Hematopoietic multipotent progenitor cell (in vitro differentiated cells): Measurements from ENCODE around the gene PLBD1. TPM values are rescaled to one million over a fixed set of nuclear protein-coding genes. Genes with fewer than 3 reads are reported as not detected.

Experiments
- DNase-seq, 3 donors: peaks; one replicate each; pipeline ENCODE4 v3.0.0-alpha.2; 2011 to 2015; ENCODE audit warnings: low read depth in 2 of 3, low spot score in 2 of 3
- small RNA-seq: library from RNA; depleted of rRNA; stranded (forward); fragments of <200 nt; gene quantifications from one replicate; pipeline ENCODE3, GENCODE V24; 2012
- total RNA-seq: library from RNA; depleted of rRNA; stranded (reverse); fragments of >200 nt; gene quantifications from one replicate; pipeline ENCODE4 v1.2.3, GENCODE V29; 2012

PLBD1 gene
- total RNA-seq, 1 donor: 1.1 TPM

DNA sequence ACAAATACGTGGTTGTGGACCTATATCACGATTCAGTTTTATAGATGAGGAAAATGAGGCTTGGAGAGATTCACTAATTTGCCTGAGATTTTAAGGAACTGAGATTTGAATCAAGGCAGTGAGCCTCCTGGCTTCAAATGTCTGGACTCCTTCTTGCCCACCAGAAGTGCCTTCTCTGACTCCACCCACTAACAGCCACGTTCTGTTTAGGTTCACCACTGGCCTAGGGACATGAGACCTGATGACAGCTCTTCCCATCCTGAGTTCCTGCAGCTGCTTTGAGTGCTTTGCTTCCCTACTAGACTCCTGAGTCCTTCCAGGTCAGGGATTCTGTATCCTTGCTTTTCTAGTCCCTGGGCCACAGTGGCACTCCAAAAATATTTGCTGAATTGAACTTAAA is 57.1 kb downstream of the PLBD1 start:
- no peak for DNase-seq

GRCh38 chr12:14505626-14506596 is 61.8 kb downstream of the PLBD1 start:
- no peak for DNase-seq

GRCh38 chr12:14495326-14495725 is 72.4 kb downstream of the PLBD1 start:
- no peak for DNase-seq

DNA sequence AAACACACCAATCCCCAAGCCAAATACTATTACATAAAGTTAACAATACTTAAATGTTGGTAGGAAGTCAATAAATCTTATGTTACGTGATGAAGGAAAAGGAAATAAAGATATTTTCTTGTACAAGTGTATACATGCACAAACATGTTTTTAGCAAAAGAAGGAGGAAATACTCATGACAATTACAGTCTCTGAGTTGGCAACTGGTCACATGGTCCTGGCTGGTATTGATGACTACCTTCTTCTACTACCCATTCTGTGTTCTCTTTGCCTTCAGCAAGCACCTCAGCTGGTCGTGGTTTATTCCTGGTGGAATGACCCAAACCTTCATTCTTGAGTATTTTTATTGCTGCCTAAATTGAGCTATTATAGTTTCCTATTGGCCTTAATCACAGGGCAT is 84.8 kb downstream of the PLBD1 start:
- DNase-seq: no peak

DNA sequence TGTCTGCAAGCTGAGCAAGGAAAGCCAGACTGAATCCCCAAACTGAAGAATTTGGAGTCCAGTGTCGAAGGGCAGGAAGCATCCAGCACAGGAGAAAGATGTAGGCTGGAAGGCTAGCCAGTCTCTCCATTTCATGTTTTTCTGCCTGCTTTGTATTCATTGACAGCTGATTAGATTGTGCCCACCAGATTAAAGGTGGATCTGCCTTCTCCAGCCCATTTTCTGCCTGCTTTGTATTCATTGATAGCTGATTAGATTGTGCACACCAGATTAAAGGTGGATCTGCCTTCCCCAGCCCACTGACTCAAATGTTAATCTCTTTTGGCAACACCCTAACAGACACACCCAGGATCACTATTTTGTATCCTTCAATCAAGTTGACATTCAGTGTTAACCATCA is 85.3 kb downstream of the PLBD1 start:
- no peak for DNase-seq

DNA sequence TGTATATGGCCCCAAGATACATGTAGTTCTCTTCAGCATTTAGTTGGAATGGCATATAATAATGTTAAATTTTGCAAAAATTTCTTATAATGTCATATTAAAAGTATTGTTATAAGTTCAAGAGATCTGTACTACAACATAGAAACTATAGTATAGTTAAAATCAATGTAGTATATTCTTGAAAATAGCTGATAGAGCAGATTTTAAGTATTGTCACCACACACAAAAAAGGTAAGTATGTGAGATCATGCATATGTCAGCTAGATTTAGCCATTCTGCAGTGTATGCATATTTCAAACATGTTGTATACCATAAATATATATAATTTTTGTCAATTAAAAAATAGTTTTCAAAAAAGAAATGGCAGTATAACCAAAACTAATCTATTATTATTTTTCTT is 86.5 kb downstream of the PLBD1 start:
- DNase-seq: no peak

DNA sequence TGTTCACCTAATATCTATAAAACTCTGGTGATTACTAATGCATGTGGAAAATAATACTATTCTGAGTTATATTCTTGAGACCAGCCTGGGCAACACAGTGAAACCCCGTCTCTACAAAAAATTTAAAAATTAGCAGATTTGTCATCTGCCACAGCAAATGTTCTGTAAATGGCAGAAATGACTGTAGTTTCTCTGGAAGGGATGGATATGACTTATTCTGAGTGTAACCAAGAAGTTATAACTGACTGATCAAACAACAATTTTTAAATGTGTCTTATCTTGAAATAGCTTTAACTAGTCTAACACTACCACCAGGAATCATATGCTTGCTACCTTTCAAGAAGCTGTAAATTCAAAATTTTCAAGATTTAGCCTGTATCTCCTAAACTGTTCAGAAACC is 88.7 kb downstream of the PLBD1 start:
- DNase-seq: no peak

GRCh38 chr12:14473707-14474287 is 93.9 kb downstream of the PLBD1 start:
- peak in 2 of 3 donors; percentile 6 to 62 for DNase-seq

- DNase-seq: no peak
Observed at GRCh38 chr12:14471497-14471896, 96.2 kb downstream of the PLBD1 start.

DNA sequence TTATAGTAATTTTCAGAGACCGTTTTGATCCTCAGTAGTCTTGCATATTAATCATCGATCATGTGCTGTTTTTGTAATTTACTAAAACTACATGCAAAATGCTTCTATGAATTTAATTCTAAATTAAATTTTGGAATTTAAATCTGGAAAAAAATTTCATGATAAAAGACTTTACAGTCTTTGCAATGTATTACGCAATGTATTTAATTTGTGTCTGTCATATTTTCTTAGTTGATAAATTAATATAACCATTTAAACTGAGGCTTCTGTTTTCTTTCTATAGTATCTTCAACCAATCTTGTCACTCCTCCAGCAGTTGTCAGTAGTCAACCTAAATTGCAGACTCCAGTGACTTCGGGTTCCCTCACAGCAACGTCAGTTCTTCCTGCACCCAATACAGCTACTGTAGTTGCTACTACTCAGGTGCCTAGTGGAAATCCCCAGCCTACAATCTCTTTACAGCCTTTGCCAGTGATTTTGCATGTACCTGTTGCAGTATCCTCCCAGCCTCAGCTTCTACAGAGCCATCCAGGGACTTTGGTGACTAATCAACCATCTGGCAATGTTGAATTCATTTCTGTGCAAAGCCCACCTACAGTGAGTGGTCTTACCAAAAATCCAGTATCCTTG is 107.4 kb downstream of the PLBD1 start:
- DNase-seq: no peak

DNA sequence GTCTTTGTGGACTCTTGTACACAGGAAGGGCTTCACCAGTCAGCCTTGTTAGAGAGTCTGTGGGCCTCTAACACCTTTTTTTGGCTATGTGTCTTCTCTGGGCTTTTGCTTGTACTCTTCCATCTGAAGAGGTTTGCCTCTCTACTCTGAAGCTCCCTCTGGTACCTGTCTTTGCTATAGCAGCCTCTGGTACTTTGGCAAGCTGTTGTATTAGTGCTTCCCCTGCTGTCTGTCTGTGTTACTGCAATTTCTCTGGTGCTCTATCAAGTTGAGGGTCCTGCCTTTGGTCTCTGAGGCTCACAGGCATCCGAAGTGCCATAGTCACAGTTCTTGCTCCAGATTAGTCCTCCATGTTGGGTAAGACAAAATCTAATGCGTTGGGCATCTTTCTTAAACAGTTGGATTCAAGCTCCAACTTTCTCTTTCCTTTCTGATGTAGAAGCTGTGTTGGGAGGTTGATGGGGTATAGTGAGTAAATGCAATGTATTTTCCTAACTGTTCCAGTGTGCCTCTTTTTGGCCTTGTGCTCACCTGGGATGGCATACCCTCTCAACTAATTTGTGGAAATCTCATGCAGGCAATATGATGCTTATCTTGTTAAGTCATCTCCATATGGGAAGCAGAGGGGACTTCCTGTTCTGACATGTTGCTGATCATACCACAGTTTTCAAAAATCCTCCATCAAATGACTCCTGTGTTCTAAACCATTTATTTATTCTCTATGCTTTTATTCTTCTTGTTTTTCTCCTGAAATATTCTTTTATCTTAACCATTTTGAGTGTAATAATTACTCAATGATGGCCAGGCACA is 113.4 kb downstream of the PLBD1 start:
- DNase-seq: peak in 2 of 3 donors; percentile 67 to 82

Small RNAs within 50 kb of the gene (small RNA-seq; reads per million reads assigned to genes)
- not detected for gene RN7SKP134

Other genes with a start within 250 kb of the PLBD1 start
- gene ATF7IP, start 202.2 kb downstream of the PLBD1 start, total RNA-seq: 53.6 TPM
- not detected for gene GUCY2C, start 128.7 kb upstream of the PLBD1 start, total RNA-seq
- gene WBP11, start 235.6 kb upstream of the PLBD1 start, total RNA-seq: 6.5 TPM
- 0.27 TPM for gene C12orf60, start 235.8 kb upstream of the PLBD1 start, total RNA-seq
- gene SMCO3, start 246.3 kb upstream of the PLBD1 start, total RNA-seq: not detected